MM.1S (cell line): ENCODE measurements around the gene IMMP2L.

Source experiments
- DNase-seq: peaks from one replicate; pipeline ENCODE4 v3.0.0-alpha.2; 2015
- H2AFZ ChIP-seq: fragments of 300-600 bp; sonication (generic); 2 replicates; pipeline ENCODE4 v1.6.0; 2016; ENCODE audit warnings: antibody characterized with exemption, low read length
- H3F3A ChIP-seq: fragments of 300-600 bp; sonication (generic); 2 replicates; pipeline ENCODE4 v1.6.1; 2016; ENCODE audit warnings: mild to moderate bottlenecking, antibody characterized with exemption, low read length, moderate library complexity, mixed read lengths; ENCODE audit not compliant: insufficient read depth
- H3K27ac ChIP-seq: fragments of 300-600 bp; sonication (generic); 2 replicates; pipeline ENCODE4 v1.5.1; 2016; ENCODE audit warnings: mild to moderate bottlenecking, low read length
- H3K27me3 ChIP-seq: fragments of 300-600 bp; sonication (generic); replicated peaks from 2 replicates; pipeline ENCODE4 v1.6.0; 2016; ENCODE audit warnings: low read length; ENCODE audit not compliant: insufficient read depth
- H3K36me3 ChIP-seq: fragments of 300-600 bp; sonication (generic); replicated peaks from 2 replicates; pipeline ENCODE4 v1.6.1; 2016; ENCODE audit warnings: mild to moderate bottlenecking, low read length, mixed read lengths; ENCODE audit not compliant: insufficient read depth
- H3K4me1 ChIP-seq: fragments of 300-600 bp; sonication (generic); 2 replicates; pipeline ENCODE4 v1.6.1; 2016; ENCODE audit warnings: low read length, mixed read lengths
- H3K4me2 ChIP-seq: fragments of 300-600 bp; sonication (generic); 2 replicates; pipeline ENCODE4 v1.6.0; 2016; ENCODE audit warnings: low read depth, low read length
- H3K4me3 ChIP-seq: fragments of 300-600 bp; sonication (generic); 2 replicates; pipeline ENCODE4 v1.5.1; 2016; ENCODE audit warnings: low read length, mixed read lengths
- H3K79me2 ChIP-seq: fragments of 300-600 bp; sonication (generic); 2 replicates; pipeline ENCODE4 v1.6.1; 2016; ENCODE audit warnings: mixed run types, low read length, mixed read lengths
- H3K9ac ChIP-seq: fragments of 300-600 bp; sonication (generic); 2 replicates; pipeline ENCODE4 v1.6.1; 2016; ENCODE audit warnings: low read length, mixed read lengths
- H3K9me2 ChIP-seq: fragments of 300-600 bp; sonication (generic); replicated peaks from 2 replicates; pipeline ENCODE4 v1.6.1; 2016; ENCODE audit warnings: mild to moderate bottlenecking, low read length, mixed read lengths; ENCODE audit not compliant: insufficient read depth
- H3K9me3 ChIP-seq: fragments of 300-600 bp; sonication (generic); replicated peaks from 2 replicates; pipeline ENCODE4 v1.6.1; 2016; ENCODE audit warnings: mild to moderate bottlenecking, low read length, mixed read lengths; ENCODE audit not compliant: insufficient read depth
- H4K20me1 ChIP-seq: fragments of 300-600 bp; sonication (generic); 2 replicates; pipeline ENCODE4 v1.6.1; 2016; ENCODE audit warnings: mild to moderate bottlenecking, low read length, moderate library complexity, mixed read lengths; ENCODE audit not compliant: insufficient read depth
- EZH2 ChIP-seq: fragments of 300-600 bp; sonication (generic); optimal IDR thresholded peaks from 2 replicates; pipeline ENCODE3; 2017; ENCODE audit warnings: low read depth, mild to moderate bottlenecking, antibody characterized with exemption, low read length, mixed read lengths
- EZH2phosphoT487 ChIP-seq: fragments of 300-600 bp; sonication (generic); IDR thresholded peaks from 2 replicates; pipeline ENCODE4 v1.6.1; 2018; ENCODE audit warnings: antibody characterized with exemption, low read length
- TF ChIP-seq, protein P1 (sequence below): fragments of 300-600 bp; sonication (generic); IDR thresholded peaks from 2 replicates; pipeline ENCODE4 v1.5.1; 2016; ENCODE audit warnings: antibody characterized with exemption, low read length, mixed read lengths

The IMMP2L gene

DNA sequence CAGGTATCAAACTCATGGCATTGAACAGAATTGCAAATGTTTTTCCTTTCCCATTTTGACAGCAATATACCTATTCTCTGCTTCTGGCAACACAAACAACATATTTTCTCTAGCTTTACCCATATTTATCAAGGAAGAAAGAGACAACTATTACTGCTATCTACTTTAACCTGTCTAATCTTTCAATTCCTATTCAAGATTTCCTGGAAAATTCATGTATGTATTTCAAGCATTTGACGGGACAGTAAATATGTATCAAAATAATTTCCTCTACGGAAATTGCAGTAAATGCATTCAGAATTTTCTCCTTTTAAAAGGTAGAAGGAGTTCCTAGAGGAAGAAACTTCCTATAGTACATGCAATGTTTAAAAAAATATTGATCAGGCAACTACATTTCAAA is 650.7 kb downstream of the IMMP2L start:
- no peaks in the 10 kb centered on the region for H3K27me3 ChIP-seq
- no peak overlapping the region for H3K4me2 ChIP-seq
- H3K9me2 ChIP-seq, result no peaks in the 10 kb centered on the region
- H3F3A ChIP-seq, result no peaks in the 10 kb centered on the region
- H3K27ac ChIP-seq, result no peak overlapping the region
- no peaks in the 10 kb centered on the region for H4K20me1 ChIP-seq
- H3K9me3 ChIP-seq, result no peaks in the 10 kb centered on the region
- H3K36me3 ChIP-seq, result no peaks in the 10 kb centered on the region
- DNase-seq, result no peak
- no peak overlapping the region for H3K4me3 ChIP-seq
- H2AFZ ChIP-seq, result no peak overlapping the region
- TF ChIP-seq, protein P1, sequence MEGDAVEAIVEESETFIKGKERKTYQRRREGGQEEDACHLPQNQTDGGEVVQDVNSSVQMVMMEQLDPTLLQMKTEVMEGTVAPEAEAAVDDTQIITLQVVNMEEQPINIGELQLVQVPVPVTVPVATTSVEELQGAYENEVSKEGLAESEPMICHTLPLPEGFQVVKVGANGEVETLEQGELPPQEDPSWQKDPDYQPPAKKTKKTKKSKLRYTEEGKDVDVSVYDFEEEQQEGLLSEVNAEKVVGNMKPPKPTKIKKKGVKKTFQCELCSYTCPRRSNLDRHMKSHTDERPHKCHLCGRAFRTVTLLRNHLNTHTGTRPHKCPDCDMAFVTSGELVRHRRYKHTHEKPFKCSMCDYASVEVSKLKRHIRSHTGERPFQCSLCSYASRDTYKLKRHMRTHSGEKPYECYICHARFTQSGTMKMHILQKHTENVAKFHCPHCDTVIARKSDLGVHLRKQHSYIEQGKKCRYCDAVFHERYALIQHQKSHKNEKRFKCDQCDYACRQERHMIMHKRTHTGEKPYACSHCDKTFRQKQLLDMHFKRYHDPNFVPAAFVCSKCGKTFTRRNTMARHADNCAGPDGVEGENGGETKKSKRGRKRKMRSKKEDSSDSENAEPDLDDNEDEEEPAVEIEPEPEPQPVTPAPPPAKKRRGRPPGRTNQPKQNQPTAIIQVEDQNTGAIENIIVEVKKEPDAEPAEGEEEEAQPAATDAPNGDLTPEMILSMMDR, result no peak
- TF ChIP-seq EZH2, result no peak
- TF ChIP-seq EZH2phosphoT487, result no peak
- no peak overlapping the region for H3K9ac ChIP-seq
- H3K4me1 ChIP-seq, result peaks cover 6% of the 10 kb centered on the region; the same call in 1 of the 2 replicates
- H3K79me2 ChIP-seq, result no peaks in the 10 kb centered on the region

DNA sequence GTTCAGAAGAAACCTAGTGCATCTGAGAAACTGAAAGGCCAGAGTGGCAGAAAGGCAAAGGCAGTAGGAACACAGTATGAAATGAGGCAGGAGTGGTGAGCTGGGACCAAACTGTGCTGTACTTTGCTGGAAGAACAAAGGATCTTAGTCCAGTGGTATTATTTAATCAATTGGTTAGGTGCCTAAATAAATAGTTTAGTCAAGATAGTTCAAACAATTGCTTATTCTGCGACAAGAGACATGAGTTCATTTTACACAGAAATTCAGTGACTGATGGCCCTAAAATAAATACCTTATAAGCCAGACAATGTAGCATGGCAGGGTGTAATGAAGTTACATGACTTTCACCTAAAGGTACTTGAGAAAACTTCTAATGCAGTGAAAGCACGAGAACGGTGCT is 653.2 kb downstream of the IMMP2L start:
- Histone ChIP-seq H4K20me1 (no peaks in the 10 kb centered on the region), H3K79me2 (no peaks in the 10 kb centered on the region), H3K36me3 (no peaks in the 10 kb centered on the region), H3K9me2 (no peaks in the 10 kb centered on the region), H3F3A (no peaks in the 10 kb centered on the region), H3K27me3 (no peaks in the 10 kb centered on the region), H3K4me1 (peaks cover 13% of the 10 kb centered on the region), H3K27ac (no peak overlapping the region), H3K9ac (no peak overlapping the region), H3K4me3 (no peak overlapping the region), H2AFZ (no peak overlapping the region), H3K9me3 (no peaks in the 10 kb centered on the region), H3K4me2 (no peak overlapping the region)
- DNase-seq, result no peak
- TF ChIP-seq EZH2phosphoT487 (no peak), EZH2 (no peak)
- TF ChIP-seq, protein P1, result no peak

DNA sequence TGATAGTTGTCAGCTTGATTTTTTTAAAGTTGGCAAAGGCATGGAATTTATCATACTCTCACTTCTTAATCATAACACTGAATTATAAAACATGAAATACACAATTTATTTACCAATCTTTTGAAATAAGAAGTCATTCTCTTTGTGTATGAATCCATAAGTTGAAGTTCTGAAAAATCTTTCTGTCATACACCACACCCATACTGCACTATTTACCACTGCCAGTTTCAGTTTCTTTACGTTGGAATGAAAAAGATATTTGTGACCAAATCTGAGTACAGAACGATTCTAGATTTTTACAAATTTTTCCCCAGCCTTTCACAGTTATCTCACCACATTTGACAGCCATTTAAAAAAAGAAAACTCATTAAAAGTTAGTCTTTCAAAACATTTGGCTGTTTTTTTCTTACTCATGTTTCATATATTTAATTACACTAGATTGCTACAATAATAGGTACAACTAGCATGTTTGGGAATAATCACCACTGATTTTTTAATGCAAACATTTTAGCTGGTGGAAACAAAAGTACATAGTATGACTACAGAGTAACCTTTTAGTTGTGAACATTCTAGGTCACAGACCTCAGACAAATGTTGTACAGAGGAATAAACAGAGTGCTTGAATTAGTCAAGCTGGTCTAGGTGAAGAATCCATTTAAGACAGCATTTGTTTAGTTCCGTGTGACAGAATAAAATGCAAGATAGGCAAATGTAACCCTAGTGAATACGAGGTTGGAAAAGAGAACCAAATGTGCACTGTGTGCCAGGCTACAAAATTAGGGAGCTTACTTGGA is 656.3 kb downstream of the IMMP2L start:
- Histone ChIP-seq H3K4me1 (peaks cover 12% of the 10 kb centered on the region), H2AFZ (no peak overlapping the region), H3K36me3 (no peaks in the 10 kb centered on the region), H3K9me3 (no peaks in the 10 kb centered on the region), H3K4me2 (peak overlapping the region; percentile 14; the same call in 1 of the 2 replicates), H3K4me3 (no peak overlapping the region), H3K9ac (no peak overlapping the region), H3K9me2 (no peaks in the 10 kb centered on the region), H4K20me1 (no peaks in the 10 kb centered on the region), H3K79me2 (no peaks in the 10 kb centered on the region), H3K27me3 (no peaks in the 10 kb centered on the region), H3F3A (no peaks in the 10 kb centered on the region), H3K27ac (no peak overlapping the region)
- TF ChIP-seq EZH2phosphoT487 (no peak), EZH2 (no peak)
- DNase-seq, result peak; percentile 67

DNA sequence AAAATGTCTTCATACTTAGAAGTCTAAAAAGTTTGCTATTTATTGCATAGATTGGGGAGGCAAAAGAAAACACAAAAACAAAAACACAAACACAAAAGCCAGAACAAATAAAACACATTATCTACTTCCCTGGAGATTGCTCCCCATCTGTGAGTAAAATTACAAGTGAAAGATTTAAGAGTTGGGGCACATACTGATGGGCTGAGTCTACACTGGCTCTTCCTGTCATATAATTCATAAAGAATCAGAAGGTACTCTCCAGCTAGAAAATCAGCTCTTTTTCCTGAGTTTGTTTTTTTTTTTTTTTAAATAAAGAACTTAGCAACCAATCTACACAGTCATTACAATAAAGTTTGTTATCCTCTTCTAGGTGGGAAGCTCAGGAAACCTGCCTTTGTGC is 663.8 kb downstream of the IMMP2L start:
- Histone ChIP-seq H3K4me3 (no peak overlapping the region), H3F3A (no peaks in the 10 kb centered on the region), H3K9me3 (no peaks in the 10 kb centered on the region), H4K20me1 (no peaks in the 10 kb centered on the region), H3K4me2 (no peak overlapping the region), H3K79me2 (no peaks in the 10 kb centered on the region), H3K9me2 (no peaks in the 10 kb centered on the region), H2AFZ (no peak overlapping the region), H3K9ac (no peak overlapping the region), H3K36me3 (no peaks in the 10 kb centered on the region), H3K4me1 (no peaks in the 10 kb centered on the region), H3K27ac (no peak overlapping the region), H3K27me3 (no peaks in the 10 kb centered on the region)
- DNase-seq, result no peak
- TF ChIP-seq, protein P1, result no peak
- TF ChIP-seq EZH2 (no peak), EZH2phosphoT487 (no peak)
